HepG2 (cell line): ENCODE measurements around the gene PRM2. TPM values are rescaled to one million over a fixed set of nuclear protein-coding genes. Genes with fewer than 3 reads are reported as not detected.

ENCODE experiments used
- ATAC-seq: fragments of 200-7000 bp; cut with Tn5 transposase; 3 replicates; pipeline ENCODE4 v1.9.1; 2020; ENCODE audit warnings: mild to moderate bottlenecking, moderate library complexity
- BruUV-seq: library from RNA; stranded (reverse); fragments of 400-500 nt; replicated peaks from 2 replicates; lab custom pipeline; 2021; lab: Mats Ljungman, UMichigan
- CTCF ChIA-PET: fragments of 300-600 bp; formaldehyde crosslinking; extraction: SDS; loops from one replicate; lab custom pipeline; 2021; ENCODE audit warnings: low total read pairs, inconsistent platforms, low intra/inter-chr PET ratio; lab: Yijun Ruan, JAX
- POLR2A ChIA-PET: fragments of 350-600 bp; sonication (Branson Sonifier 250); formaldehyde crosslinking; loops from one replicate; lab custom pipeline; 2020; ENCODE audit warnings: antibody characterized with exemption, inconsistent platforms; lab: Yijun Ruan, JAX
- DNase-seq: peaks from one replicate; pipeline ENCODE4 v3.0.0-alpha.2; 2015; ENCODE audit warnings: low spot score
- FAIRE-seq: peaks from 3 replicates; lab custom pipeline; 2011; peaks lifted over from hg19 to GRCh38; lab: Jason Lieb, UNC
- H2AFZ ChIP-seq: one replicate; pipeline ENCODE4 v1.6.1; 2011; ENCODE audit warnings: low read length, inconsistent platforms
- H3K27ac ChIP-seq: fragments of 300-600 bp; 3 replicates; pipeline ENCODE4 v1.8.0; 2011; ENCODE audit warnings: mixed run types, mild to moderate bottlenecking, mixed read lengths, low read length, inconsistent platforms; ENCODE audit not compliant: insufficient read depth; ENCODE audit errors: extremely low read length
- H3K27me3 ChIP-seq, 2 experiments: fragments of 200-600 bp in 1 of 2; 2 replicates in 1 of 2; 3 replicates in 1 of 2; pipeline versions ENCODE4 v1.6.0 to v1.8.0; 2011; ENCODE audit warnings: low read length in 2 of 2, mild to moderate bottlenecking in 2 of 2, moderate library complexity in 2 of 2, inconsistent platforms in 1 of 2; ENCODE audit not compliant: insufficient read depth in 2 of 2, control insufficient read depth in 1 of 2
- H3K36me3 ChIP-seq, 2 experiments: fragments of 200-600 bp in 1 of 2; replicated peaks in 1 of 2; 2 replicates in 1 of 2; 3 replicates in 1 of 2; pipeline versions ENCODE4 v1.5.1 to v1.8.0; 2011; ENCODE audit warnings: low read length in 2 of 2, inconsistent platforms in 1 of 2; ENCODE audit not compliant: insufficient read depth in 2 of 2, control insufficient read depth in 1 of 2
- H3K4me1 ChIP-seq: 2 replicates; pipeline ENCODE4 v1.5.1; 2012; ENCODE audit warnings: low read length, inconsistent platforms; ENCODE audit not compliant: insufficient read depth
- H3K4me2 ChIP-seq: 2 replicates; pipeline ENCODE4 v1.6.0; 2011; ENCODE audit warnings: low read depth, low read length, inconsistent platforms
- H3K4me3 ChIP-seq, 3 experiments: fragments of 200-600 bp in 1 of 3; sonication (generic), shearing (Covaris generic) in 1 of 3; replicated peaks in 1 of 3; 2 replicates each; pipeline ENCODE4 v1.5.1; 2011 to 2016; ENCODE audit warnings: low read length in 3 of 3, inconsistent platforms in 2 of 3, low read depth in 2 of 3, mild to moderate bottlenecking in 2 of 3, control low read depth in 1 of 3, mixed read lengths in 1 of 3; ENCODE audit not compliant: insufficient read depth in 1 of 3
- H3K79me2 ChIP-seq: one replicate; pipeline ENCODE4 v1.6.1; 2011; ENCODE audit warnings: low read length, inconsistent platforms; ENCODE audit not compliant: insufficient read depth
- H3K9ac ChIP-seq: 2 replicates; pipeline ENCODE4 v1.6.0; 2011; ENCODE audit warnings: mild to moderate bottlenecking, low read depth, low read length, inconsistent platforms; ENCODE audit not compliant: insufficient read depth
- H3K9me3 ChIP-seq: 2 replicates; pipeline ENCODE4 v1.5.1; 2012; ENCODE audit warnings: mild to moderate bottlenecking, low read length
- H4K20me1 ChIP-seq: 2 replicates; pipeline ENCODE4 v1.6.0; 2011; ENCODE audit warnings: inconsistent platforms, mild to moderate bottlenecking, low read length, moderate library complexity; ENCODE audit not compliant: insufficient read depth
- AGO1 ChIP-seq: fragments of 200-400 bp; formaldehyde crosslinking; IDR thresholded peaks from 2 replicates; pipeline ENCODE4 v1.6.1; 2017; ENCODE audit warnings: mild to moderate bottlenecking, low read depth, low read length, moderate library complexity; ENCODE audit not compliant: poor library complexity, severe bottlenecking
- BCL6 ChIP-seq: IDR thresholded peaks from 2 replicates; pipeline ENCODE4 v1.6.1; 2016; ENCODE audit warnings: missing genetic modification reagents, missing compliant biosample characterization
- CBX5 ChIP-seq: sonication (generic); formaldehyde crosslinking; IDR thresholded peaks from 2 replicates; pipeline ENCODE4 v1.4.0; 2020; ENCODE audit warnings: missing genetic modification reagents, borderline replicate concordance
- DPF2 ChIP-seq: sonication (generic); formaldehyde crosslinking; IDR thresholded peaks from 2 replicates; pipeline ENCODE4 v1.4.0; 2020; ENCODE audit warnings: mild to moderate bottlenecking, low read depth, missing genetic modification reagents, borderline replicate concordance
- GFI1 ChIP-seq: sonication (generic); formaldehyde crosslinking; IDR thresholded peaks from 2 replicates; pipeline ENCODE4 v1.5.0; 2020; ENCODE audit warnings: missing genetic modification reagents, mild to moderate bottlenecking, borderline replicate concordance
- HOXA3 ChIP-seq: sonication (generic); formaldehyde crosslinking; IDR thresholded peaks from 2 replicates; pipeline ENCODE4 v1.5.0; 2020; ENCODE audit warnings: missing genetic modification reagents
- IRF2 ChIP-seq: IDR thresholded peaks from 2 replicates; pipeline ENCODE4 v1.6.1; 2018; ENCODE audit warnings: missing genetic modification reagents, missing compliant biosample characterization
- KDM5B ChIP-seq: sonication (generic); formaldehyde crosslinking; IDR thresholded peaks from 2 replicates; pipeline ENCODE4 v1.4.0; 2020; ENCODE audit warnings: missing genetic modification reagents, mild to moderate bottlenecking, borderline replicate concordance
- MAZ ChIP-seq, 2 experiments: sonication (generic) in 1 of 2; formaldehyde crosslinking in 1 of 2; IDR thresholded peaks; 2 replicates each; pipeline versions ENCODE4 v1.5.0 to v1.6.1; 2012 to 2020; ENCODE audit warnings: low read depth in 2 of 2, mild to moderate bottlenecking in 2 of 2, borderline replicate concordance in 1 of 2, improper control_type of control experiment in 1 of 2, low read length in 1 of 2, missing genetic modification reagents in 1 of 2, moderate library complexity in 1 of 2
- MXD4 ChIP-seq: IDR thresholded peaks from 2 replicates; pipeline ENCODE4 v1.6.1; 2016; ENCODE audit warnings: mild to moderate bottlenecking, missing biosample characterization, missing genetic modification reagents
- NCOA2 ChIP-seq: sonication (generic); formaldehyde crosslinking; IDR thresholded peaks from 2 replicates; pipeline ENCODE4 v1.8.0; 2022; ENCODE audit warnings: inconsistent platforms
- SAP130 ChIP-seq: IDR thresholded peaks from 2 replicates; pipeline ENCODE4 v1.6.1; 2016; ENCODE audit warnings: low read depth
- SPEN ChIP-seq: sonication (generic); formaldehyde crosslinking; IDR thresholded peaks from 2 replicates; pipeline ENCODE4 v1.5.1; 2020; ENCODE audit warnings: low read depth, mild to moderate bottlenecking, missing genetic modification reagents
- THAP11 ChIP-seq: IDR thresholded peaks from 2 replicates; pipeline ENCODE4 v1.6.1; 2016; ENCODE audit warnings: missing biosample characterization, missing genetic modification reagents
- ZNF207 ChIP-seq: fragments of 450-650 bp; IDR thresholded peaks from 2 replicates; pipeline ENCODE4 v1.6.1; 2016; ENCODE audit warnings: antibody characterized with exemption, borderline replicate concordance
- ZNF296 ChIP-seq: sonication (generic); formaldehyde crosslinking; conservative IDR thresholded peaks from 2 replicates; pipeline ENCODE4 v1.5.0; 2020; ENCODE audit warnings: mild to moderate bottlenecking, missing genetic modification reagents
- ZNF331 ChIP-seq: sonication (generic); formaldehyde crosslinking; IDR thresholded peaks from 2 replicates; pipeline ENCODE4 v1.4.0; 2020; ENCODE audit warnings: missing genetic modification reagents
- ZNF543 ChIP-seq: sonication (generic); formaldehyde crosslinking; IDR thresholded peaks from 2 replicates; pipeline ENCODE4 v1.4.0; 2020; ENCODE audit warnings: mild to moderate bottlenecking, missing genetic modification reagents
- ZNF556 ChIP-seq: sonication (generic); formaldehyde crosslinking; IDR thresholded peaks from 2 replicates; pipeline ENCODE4 v1.4.0; 2020; ENCODE audit warnings: mild to moderate bottlenecking, missing genetic modification reagents, borderline replicate concordance
- WGBS: methylation state at CpG from one replicate; pipeline ENCODE4 v1.1.6; 2017; ENCODE audit warnings: low lambda C conversion rate; 5-methylcytosine and 5-hydroxymethylcytosine counted together
- in situ Hi-C: cut with HindIII; loops from 2 replicates; pipeline ENCODE4 v1.10.0; 2017; ENCODE audit warnings: low pct_unique_long_range_greater_than_20kb; ENCODE audit not compliant: extremely low pct_ligation_motif_present
- intact Hi-C: fragments of 100-400 bp; cut with micrococcal nuclease; formaldehyde crosslinking; loops from one replicate; pipeline ENCODE4 v1.10.0; 2022; ENCODE audit not compliant: unreplicated experiment
- polyA plus RNA-seq, 8 experiments: library from polyadenylated mRNA; depleted of rRNA in 3 of 8; stranded (reverse) in 7 of 8; unstranded in 1 of 8; fragments of >200 nt; fragmentation: Illumina TruSeq in 4 of 8; extraction: Trizol in 4 of 8; gene quantifications; 2 replicates each; pipeline versions ENCODE4 v1.2.1 to v1.2.3, GENCODE V29; 2011 to 2016; ENCODE audit warnings: low read depth in 4 of 8, missing spikeins in 1 of 8, mixed read lengths in 1 of 8; ENCODE audit not compliant: insufficient read depth in 1 of 8
- total RNA-seq, 5 experiments: library from RNA; depleted of rRNA; stranded (reverse); fragments of >200 nt; fragmentation: Illumina TruSeq; extraction: Trizol; gene quantifications; 2 replicates each; pipeline ENCODE4 v1.2.3, GENCODE V29; 2016; ENCODE audit warnings: low read depth in 1 of 5
- TF ChIP-seq, protein P1 (sequence below): sonication (generic); formaldehyde crosslinking; IDR thresholded peaks from 2 replicates; pipeline ENCODE4 v1.8.0; 2022; ENCODE audit warnings: mild to moderate bottlenecking, missing genetic modification reagents, moderate library complexity
- TF ChIP-seq, protein P2 (sequence below): IDR thresholded peaks from 2 replicates; pipeline ENCODE4 v1.6.1; 2012; ENCODE audit warnings: low read length, improper control_type of control experiment

PRM2 gene
- total and polyA plus RNA-seq, 2 of the 13 experiments (the other 11 are each of a cell fraction or from before 2014, with no cell fraction given) = 0.54 TPM; not detected in 1

DNA sequence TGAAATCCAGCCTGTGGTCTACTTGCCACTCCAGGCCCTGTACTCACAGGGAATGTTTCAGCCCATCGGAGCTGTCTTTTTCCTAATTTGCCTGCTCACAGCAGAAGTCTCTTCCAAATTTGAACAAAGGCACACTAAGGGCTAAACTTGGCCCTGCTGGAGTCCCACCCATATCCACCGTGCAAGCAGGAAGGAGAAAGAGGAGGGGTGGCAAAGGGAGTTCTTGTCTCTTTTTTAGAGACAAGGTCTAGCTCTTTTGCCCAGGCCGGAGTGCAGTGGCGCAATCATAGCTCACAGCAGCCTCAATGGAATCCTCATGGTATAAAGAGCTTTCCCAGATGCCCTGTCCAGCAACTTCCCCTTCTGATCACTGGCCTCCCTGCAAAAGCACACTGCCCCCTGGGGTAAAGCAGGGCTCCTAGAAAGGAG is 7.6 kb upstream of the PRM2 start:
- Histone ChIP-seq H3K27me3 (no peaks in the 10 kb centered on the region), H3K79me2 (no peaks in the 10 kb centered on the region), H3K4me3 (no peak overlapping the region), H3K9ac (peak overlapping the region; percentile 25; the same call in 1 of the 2 replicates), H3K9me3 (no peaks in the 10 kb centered on the region), H3K4me2 (peak overlapping the region; percentile 36), H3K4me1 (peaks cover 91% of the 10 kb centered on the region), H3K36me3 (no peaks in the 10 kb centered on the region), H2AFZ (peak overlapping the region; percentile 25), H4K20me1 (no peaks in the 10 kb centered on the region), H3K27ac (peak overlapping the region; percentile 52)
- intact Hi-C loops = no loop called here
- FAIRE-seq (no peak), ATAC-seq (peak; percentile 45), DNase-seq (peak; percentile 69)
- WGBS = 36% methylated on average over 4 of the region's 4 CpGs
- POLR2A ChIA-PET = interaction anchor here (0.7 to 3.8 kb wide), 11 partner anchors 9 to 88 kb away, joined by 3 to 30 read pairs (median 7); partner anchors contain the start of genes PRM3 and SOCS1
- CTCF ChIA-PET = no interaction called here
- in situ Hi-C loops = no loop called here
- no TSS peak for BruUV-seq
- TF ChIP-seq CBX5 (CRISPR knock-in tag) (peak; percentile 30; the same call in 1 of the 2 replicates), KDM5B (CRISPR knock-in tag) (peak; percentile 7; the same call in 1 of the 2 replicates), BCL6 (CRISPR knock-in tag) (peak; percentile 29), ZNF331 (0 out of 2 replicates have a peak, but pooled peaks have one; percentile 50), IRF2 (peak; percentile 77), SAP130 (peak; percentile 45; the same call in 1 of the 2 replicates), DPF2 (CRISPR knock-in tag) (peak; percentile 45; the same call in 1 of the 2 replicates), HOXA3 (CRISPR knock-in tag) (peak; percentile 35; the same call in 1 of the 2 replicates), GFI1 (CRISPR knock-in tag) (0 out of 2 replicates have a peak, but pooled peaks have one; percentile 29), ZNF543 (CRISPR knock-in tag) (0 out of 2 replicates have a peak, but pooled peaks have one; percentile 20), ZNF556 (0 out of 2 replicates have a peak, but pooled peaks have one; percentile 12), AGO1 (no peak), THAP11 (CRISPR knock-in tag) (0 out of 2 replicates have a peak, but pooled peaks have one; percentile 29), MAZ (IDR thresholded peaks at IDR 0.05; ENCODE audit: borderline replicate concordance, low read depth, low read length) (no peak), MAZ (CRISPR knock-in tag; IDR thresholded peaks at IDR 0.05; ENCODE audit: low read depth) (no peak), ZNF207 (no peak), SPEN (peak; percentile 12; the same call in 1 of the 2 replicates), NCOA2 (CRISPR knock-in tag) (peak; percentile 45; the same call in 1 of the 2 replicates), MXD4 (no peak; the same call in 1 of the 2 replicates), ZNF296 (CRISPR knock-in tag) (0 out of 2 replicates have a peak, but pooled peaks have one; percentile 38)
- TF ChIP-seq, protein P1, sequence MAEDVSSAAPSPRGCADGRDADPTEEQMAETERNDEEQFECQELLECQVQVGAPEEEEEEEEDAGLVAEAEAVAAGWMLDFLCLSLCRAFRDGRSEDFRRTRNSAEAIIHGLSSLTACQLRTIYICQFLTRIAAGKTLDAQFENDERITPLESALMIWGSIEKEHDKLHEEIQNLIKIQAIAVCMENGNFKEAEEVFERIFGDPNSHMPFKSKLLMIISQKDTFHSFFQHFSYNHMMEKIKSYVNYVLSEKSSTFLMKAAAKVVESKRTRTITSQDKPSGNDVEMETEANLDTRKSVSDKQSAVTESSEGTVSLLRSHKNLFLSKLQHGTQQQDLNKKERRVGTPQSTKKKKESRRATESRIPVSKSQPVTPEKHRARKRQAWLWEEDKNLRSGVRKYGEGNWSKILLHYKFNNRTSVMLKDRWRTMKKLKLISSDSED (CRISPR knock-in tag) = no peak
- TF ChIP-seq, protein P2, sequence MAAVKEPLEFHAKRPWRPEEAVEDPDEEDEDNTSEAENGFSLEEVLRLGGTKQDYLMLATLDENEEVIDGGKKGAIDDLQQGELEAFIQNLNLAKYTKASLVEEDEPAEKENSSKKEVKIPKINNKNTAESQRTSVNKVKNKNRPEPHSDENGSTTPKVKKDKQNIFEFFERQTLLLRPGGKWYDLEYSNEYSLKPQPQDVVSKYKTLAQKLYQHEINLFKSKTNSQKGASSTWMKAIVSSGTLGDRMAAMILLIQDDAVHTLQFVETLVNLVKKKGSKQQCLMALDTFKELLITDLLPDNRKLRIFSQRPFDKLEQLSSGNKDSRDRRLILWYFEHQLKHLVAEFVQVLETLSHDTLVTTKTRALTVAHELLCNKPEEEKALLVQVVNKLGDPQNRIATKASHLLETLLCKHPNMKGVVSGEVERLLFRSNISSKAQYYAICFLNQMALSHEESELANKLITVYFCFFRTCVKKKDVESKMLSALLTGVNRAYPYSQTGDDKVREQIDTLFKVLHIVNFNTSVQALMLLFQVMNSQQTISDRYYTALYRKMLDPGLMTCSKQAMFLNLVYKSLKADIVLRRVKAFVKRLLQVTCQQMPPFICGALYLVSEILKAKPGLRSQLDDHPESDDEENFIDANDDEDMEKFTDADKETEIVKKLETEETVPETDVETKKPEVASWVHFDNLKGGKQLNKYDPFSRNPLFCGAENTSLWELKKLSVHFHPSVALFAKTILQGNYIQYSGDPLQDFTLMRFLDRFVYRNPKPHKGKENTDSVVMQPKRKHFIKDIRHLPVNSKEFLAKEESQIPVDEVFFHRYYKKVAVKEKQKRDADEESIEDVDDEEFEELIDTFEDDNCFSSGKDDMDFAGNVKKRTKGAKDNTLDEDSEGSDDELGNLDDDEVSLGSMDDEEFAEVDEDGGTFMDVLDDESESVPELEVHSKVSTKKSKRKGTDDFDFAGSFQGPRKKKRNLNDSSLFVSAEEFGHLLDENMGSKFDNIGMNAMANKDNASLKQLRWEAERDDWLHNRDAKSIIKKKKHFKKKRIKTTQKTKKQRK = no peak
